ENCODE data around the gene TBL1XR1. TPM values are rescaled to one million over a fixed set of nuclear protein-coding genes. Genes with fewer than 3 reads are reported as not detected.

TBL1XR1 gene
- total RNA-seq, 2 donors from 2014 or later: 75.8 to 156 TPM

- intact Hi-C loops (cut with DNase I): no loop called here
- TF ChIP-seq CTCF (IDR thresholded peaks at IDR 0.05): no peak
- no peak for TF ChIP-seq POLR2AphosphoS5 (IDR thresholded peaks at IDR 0.05)
- TF ChIP-seq POLR2A (IDR thresholded peaks at IDR 0.05): no peak
- no peak overlapping the region for H3K27ac ChIP-seq
- no peaks in the 10 kb centered on the region for H3K27me3 ChIP-seq (replicated peaks; ENCODE audit: insufficient read depth)
- no peaks in the 10 kb centered on the region for H3K9me3 ChIP-seq
- no peak overlapping the region for H3K4me3 ChIP-seq
- WGBS: 84% methylated on average over 2 of the region's 2 CpGs
- H3K36me3 ChIP-seq: no peaks in the 10 kb centered on the region
- no peak for DNase-seq (ENCODE audit: low spot score)
- peaks cover 8% of the 10 kb centered on the region for H3K4me1 ChIP-seq (replicated peaks)
These were observed 111.5 kb downstream of the TBL1XR1 start for GRCh38 chr3:177085794-177086193.

- H3K36me3 ChIP-seq: no peaks in the 10 kb centered on the region
- peaks cover 8% of the 10 kb centered on the region for H3K4me1 ChIP-seq (replicated peaks)
- H3K9me3 ChIP-seq: no peaks in the 10 kb centered on the region
- intact Hi-C loops (cut with DNase I): no loop called here
- DNase-seq (ENCODE audit: low spot score): no peak
- TF ChIP-seq POLR2A (IDR thresholded peaks at IDR 0.05): no peak
- no peak for TF ChIP-seq CTCF (IDR thresholded peaks at IDR 0.05)
- TF ChIP-seq POLR2AphosphoS5 (IDR thresholded peaks at IDR 0.05): peak; percentile 20
- H3K4me3 ChIP-seq: no peak overlapping the region
- H3K27ac ChIP-seq: peak overlapping the region in 1 of 2 donors; percentile 23
- 67% methylated on average over 3 of the region's 3 CpGs for WGBS
- no peaks in the 10 kb centered on the region for H3K27me3 ChIP-seq (replicated peaks; ENCODE audit: insufficient read depth)
These were observed 112.7 kb downstream of the TBL1XR1 start for GRCh38 chr3:177084616-177085015.

GRCh38 chr3:177080122-177080521, 117.2 kb downstream of the TBL1XR1 start:
- H3K27me3 ChIP-seq (replicated peaks; ENCODE audit: insufficient read depth): no peaks in the 10 kb centered on the region
- DNase-seq (ENCODE audit: low spot score): no peak
- H3K4me3 ChIP-seq: no peak overlapping the region
- 85% methylated on average over 1 of the region's 1 CpG for WGBS
- no peak overlapping the region for H3K27ac ChIP-seq
- H3K4me1 ChIP-seq (replicated peaks): no peaks in the 10 kb centered on the region
- H3K36me3 ChIP-seq: no peaks in the 10 kb centered on the region
- intact Hi-C loops (cut with DNase I): no loop called here
- TF ChIP-seq POLR2AphosphoS5 (IDR thresholded peaks at IDR 0.05): no peak
- TF ChIP-seq POLR2A (IDR thresholded peaks at IDR 0.05): no peak
- no peak for TF ChIP-seq CTCF (IDR thresholded peaks at IDR 0.05)
- H3K9me3 ChIP-seq: no peaks in the 10 kb centered on the region

- Histone ChIP-seq H3K9me3 (no peaks in the 10 kb centered on the region), H3K4me3 (no peak overlapping the region), H3K36me3 (no peaks in the 10 kb centered on the region), H3K4me1 (replicated peaks) (no peaks in the 10 kb centered on the region), H3K27ac (no peak overlapping the region), H3K27me3 (replicated peaks; ENCODE audit: insufficient read depth) (no peaks in the 10 kb centered on the region)
- intact Hi-C loops (cut with DNase I): no loop called here
- DNase-seq (ENCODE audit: low spot score): no peak
- no peak for TF ChIP-seq POLR2A (IDR thresholded peaks at IDR 0.05)
- no peak for TF ChIP-seq CTCF (IDR thresholded peaks at IDR 0.05)
- TF ChIP-seq POLR2AphosphoS5 (IDR thresholded peaks at IDR 0.05): no peak
- WGBS: 88% methylated on average over 1 of the region's 1 CpG
These were observed 117.6 kb downstream of the TBL1XR1 start for GRCh38 chr3:177079684-177080083.

GRCh38 chr3:177071496-177072156, 125.7 kb downstream of the TBL1XR1 start:
- no peaks in the 10 kb centered on the region for H3K36me3 ChIP-seq
- DNase-seq (ENCODE audit: low spot score): no peak
- H3K4me3 ChIP-seq: no peak overlapping the region
- TF ChIP-seq CTCF (IDR thresholded peaks at IDR 0.05) (no peak), POLR2A (IDR thresholded peaks at IDR 0.05) (no peak), POLR2AphosphoS5 (IDR thresholded peaks at IDR 0.05) (no peak)
- intact Hi-C loops (cut with DNase I): no loop called here
- 76% methylated on average over 4 of the region's 4 CpGs for WGBS
- H3K9me3 ChIP-seq: no peaks in the 10 kb centered on the region
- H3K27me3 ChIP-seq (replicated peaks; ENCODE audit: insufficient read depth): no peaks in the 10 kb centered on the region
- no peaks in the 10 kb centered on the region for H3K4me1 ChIP-seq (replicated peaks)
- no peak overlapping the region for H3K27ac ChIP-seq

Measured in prostate gland (tissue), 2 donors.